Esophagus squamous epithelium (tissue), 4 donors: ENCODE data around the gene ITGA5.

ENCODE experiments used
- CTCF ChIP-seq, 6 experiments: fragments of 450-650 bp in 4 of 6; fragments of 200-600 bp in 2 of 6; sonication (generic) in 2 of 6; IDR thresholded peaks; one replicate each; pipeline ENCODE4 v1.5.1; 2016 to 2019; ENCODE audit warnings: antibody characterized with exemption in 6 of 6, mild to moderate bottlenecking in 4 of 6, moderate library complexity in 4 of 6
- POLR2A ChIP-seq, 4 donors: fragments of 450-650 bp; IDR thresholded peaks; one replicate each; pipeline ENCODE4 v1.6.1; 2017; ENCODE audit warnings: antibody characterized with exemption in 4 of 4, mild to moderate bottlenecking in 4 of 4, moderate library complexity in 3 of 4

GRCh38 chr12:54374562-54375258, 44.4 kb downstream of the ITGA5 start:
- no peak for TF ChIP-seq CTCF (IDR thresholded peaks at IDR 0.05)
- TF ChIP-seq POLR2A (IDR thresholded peaks at IDR 0.05) = no peak
